ENCODE measurements around the gene TRAF1.

GRCh38 chr9:120966013-120966369 lies 39.4 kb upstream of the TRAF1 start:
- TF ChIP-seq TARDBP (IDR thresholded peaks at IDR 0.05), result no peak
- no peak for TF ChIP-seq FOXA1 (IDR thresholded peaks at IDR 0.05)
